B cell (primary cell): ENCODE measurements around the gene PLEKHH1. TPM values are rescaled to one million over a fixed set of nuclear protein-coding genes. Genes with fewer than 3 reads are reported as not detected.

ENCODE experiments used
- ATAC-seq: fragments of 200-7000 bp; cut with Tn5 transposase; one replicate; pipeline ENCODE4 v1.10.0; 2021; ENCODE audit warnings: low read depth, mild to moderate bottlenecking, moderate number of reproducible peaks, moderate library complexity
- CTCF ChIA-PET: fragments of 350-600 bp; sonication (Branson Sonifier 250); formaldehyde crosslinking; loops from one replicate; lab custom pipeline; 2021; ENCODE audit warnings: antibody characterized with exemption, inconsistent platforms; lab: Charles Lee
- POLR2A ChIA-PET: fragments of 350-600 bp; sonication (Branson Sonifier 250); formaldehyde crosslinking; loops from one replicate; lab custom pipeline; 2021; ENCODE audit warnings: antibody characterized with exemption; lab: Charles Lee
- DNase-seq: peaks from one replicate; pipeline ENCODE4 v3.0.0; 2013
- H2AFZ ChIP-seq: 2 replicates; pipeline ENCODE4 v1.6.1; 2012; ENCODE audit warnings: mild to moderate bottlenecking, low read depth, low read length; ENCODE audit not compliant: insufficient read depth, poor library complexity, severe bottlenecking
- H3K27ac ChIP-seq, 2 donors: 1 replicate in 1 of 2; 2 replicates in 1 of 2; pipeline ENCODE4 v1.5.1; 2012 to 2013; ENCODE audit warnings: low read length in 2 of 2, mild to moderate bottlenecking in 2 of 2, moderate library complexity in 1 of 2
- H3K27me3 ChIP-seq, 4 experiments: fragments of 200-600 bp in 1 of 4; sonication (generic) in 1 of 4; replicated peaks in 1 of 4; 1 replicate in 2 of 4; 2 replicates in 2 of 4; pipeline versions ENCODE4 v1.6.1 to v1.7.0; 2013 to 2016; ENCODE audit warnings: low read length in 3 of 4, mild to moderate bottlenecking in 2 of 4, mixed read lengths in 1 of 4, moderate library complexity in 1 of 4; ENCODE audit not compliant: insufficient read depth in 4 of 4, control insufficient read depth in 3 of 4; ENCODE audit errors: control extremely low read depth in 1 of 4
- H3K36me3 ChIP-seq, 2 experiments: replicated peaks in 1 of 2; 1 replicate in 1 of 2; 2 replicates in 1 of 2; pipeline versions ENCODE4 v1.6.1 to v1.7.1; 2013; ENCODE audit warnings: low read length in 1 of 2; ENCODE audit not compliant: insufficient read depth in 2 of 2, control insufficient read depth in 1 of 2; ENCODE audit errors: control extremely low read depth in 1 of 2, extremely low read depth in 1 of 2
- H3K4me1 ChIP-seq, 2 donors: fragments of 200-600 bp in 1 of 2; sonication (generic) in 1 of 2; 1 replicate in 1 of 2; 2 replicates in 1 of 2; pipeline versions ENCODE4 v1.5.1 to v1.6.1; 2013 to 2017; ENCODE audit warnings: low read length in 2 of 2; ENCODE audit not compliant: control insufficient read depth in 2 of 2, insufficient read depth in 2 of 2
- H3K4me2 ChIP-seq: replicated peaks from 2 replicates; pipeline ENCODE3; 2012; ENCODE audit warnings: mild to moderate bottlenecking, low read depth, low read length; ENCODE audit not compliant: poor library complexity, severe bottlenecking
- H3K4me3 ChIP-seq, 5 experiments: fragments of 200-600 bp in 1 of 5; sonication (generic) in 1 of 5; 1 replicate in 3 of 5; 2 replicates in 2 of 5; pipeline versions ENCODE4 v1.5.1 to v1.7.0; 2011 to 2016; ENCODE audit warnings: low read length in 4 of 5, mild to moderate bottlenecking in 4 of 5, low read depth in 2 of 5, control low read depth in 1 of 5, moderate library complexity in 1 of 5; ENCODE audit not compliant: insufficient read depth in 1 of 5; ENCODE audit errors: control extremely low read depth in 1 of 5, extremely low read depth in 1 of 5
- H3K79me2 ChIP-seq: fragments of 200-600 bp; sonication (generic); one replicate; pipeline ENCODE4 v1.6.0; 2016; ENCODE audit warnings: low read length; ENCODE audit not compliant: control insufficient read depth, insufficient read depth
- H3K9ac ChIP-seq: fragments of 200-600 bp; sonication (generic); 2 replicates; pipeline ENCODE4 v1.6.1; 2017; ENCODE audit warnings: mild to moderate bottlenecking, low read length, moderate library complexity
- H3K9me3 ChIP-seq, 3 donors: one replicate each; pipeline versions ENCODE4 v1.6.1 to v1.7.1; 2013; ENCODE audit warnings: low read length in 2 of 3; ENCODE audit not compliant: control insufficient read depth in 2 of 3, insufficient read depth in 1 of 3; ENCODE audit errors: control extremely low read depth in 1 of 3
- H4K20me1 ChIP-seq: 2 replicates; pipeline ENCODE4 v1.6.0; 2012; ENCODE audit warnings: mild to moderate bottlenecking, low read length; ENCODE audit not compliant: insufficient read depth, control insufficient read depth, poor library complexity, severe bottlenecking
- H3K27ac Mint-ChIP-seq: one replicate; pipeline ENCODE4 v1.8.0; 2021; ENCODE audit warnings: mixed read lengths
- H3K27me3 Mint-ChIP-seq: one replicate; pipeline ENCODE4 v1.8.0; 2021; ENCODE audit warnings: mixed read lengths
- H3K4me1 Mint-ChIP-seq: one replicate; pipeline ENCODE4 v1.8.0; 2021; ENCODE audit warnings: mixed read lengths
- H3K4me3 Mint-ChIP-seq: one replicate; pipeline ENCODE4 v1.8.0; 2021; ENCODE audit warnings: mixed read lengths
- H3K9me3 Mint-ChIP-seq: one replicate; pipeline ENCODE4 v1.8.0; 2022; ENCODE audit warnings: mixed read lengths; ENCODE audit not compliant: insufficient read depth
- CTCF ChIP-seq: fragments of 200-600 bp; IDR thresholded peaks from one replicate; pipeline ENCODE4 v1.8.0; 2022; ENCODE audit warnings: antibody characterized with exemption, mild to moderate bottlenecking
- EZH2 ChIP-seq: IDR thresholded peaks from 2 replicates; pipeline ENCODE4 v1.6.1; 2012; ENCODE audit warnings: borderline replicate concordance, low read depth, mild to moderate bottlenecking, moderate library complexity, low read length; ENCODE audit not compliant: insufficient read depth, poor library complexity, severe bottlenecking
- WGBS: methylation state at CpG from one replicate; pipeline ENCODE4 v1.1.5; 2013; ENCODE audit warnings: missing lambda C conversion rate; ENCODE audit not compliant: insufficient coverage; 5-methylcytosine and 5-hydroxymethylcytosine counted together
- intact Hi-C: fragments of 100-400 bp; cut with micrococcal nuclease; formaldehyde crosslinking; loops from one replicate; pipeline ENCODE4 v1.10.0; 2022
- polyA plus RNA-seq: library from polyadenylated mRNA; depleted of rRNA; stranded (reverse); fragments of >200 nt; gene quantifications from 2 replicates; pipeline ENCODE4 v1.2.3, GENCODE V29; 2012
- total RNA-seq, 2 donors: library from RNA; stranded (reverse); fragments of 120-200 nt in 1 of 2; gene quantifications; 1 replicate in 1 of 2; 2 replicates in 1 of 2; pipeline versions ENCODE4 v1.2.3 to v1.2.4, GENCODE V29; 2013 to 2022

Gene PLEKHH1
- total and polyA plus RNA-seq, 2 donors (not counting 1 experiment from before 2014, with no cell fraction given): 0.17 to 0.37 TPM

GRCh38 chr14:67523764-67524633, 9.1 kb upstream of the PLEKHH1 start:
- POLR2A ChIA-PET: no interaction called here
- Histone ChIP-seq H3K27ac (no peak overlapping the region), H3K9ac (no peak overlapping the region), H3K9me3 (no peaks in the 10 kb centered on the region), H4K20me1 (no peaks in the 10 kb centered on the region), H3K27me3 (peaks cover 0 to 24% (median 12%) of the 10 kb centered on the region in 4 experiments), H3K4me3 (no peak overlapping the region), H2AFZ (no peak overlapping the region), H3K79me2 (no peaks in the 10 kb centered on the region), H3K4me2 (no peak overlapping the region), H3K4me1 (peaks cover 0 to 3% of the 10 kb centered on the region in 2 donors), H3K36me3 (no peaks in the 10 kb centered on the region)
- Mint-ChIP-seq H3K27me3 (peaks cover 50% of the 10 kb centered on the region), H3K4me1 (peaks cover 2% of the 10 kb centered on the region), H3K4me3 (no peak overlapping the region), H3K27ac (no peak overlapping the region), H3K9me3 (no peaks in the 10 kb centered on the region)
- CTCF ChIA-PET: interaction anchor here (0.7 to 3.2 kb wide), 2 partner anchors 97 kb away, joined by 4 to 37 read pairs; no protein-coding TSS in a partner anchor
- ATAC-seq (no peak), DNase-seq (no peak)
- intact Hi-C loops: no loop called here
- WGBS: 90% methylated on average over 3 of the region's 7 CpGs
- TF ChIP-seq CTCF: no peak
- no peak for TF ChIP-seq EZH2

DNA sequence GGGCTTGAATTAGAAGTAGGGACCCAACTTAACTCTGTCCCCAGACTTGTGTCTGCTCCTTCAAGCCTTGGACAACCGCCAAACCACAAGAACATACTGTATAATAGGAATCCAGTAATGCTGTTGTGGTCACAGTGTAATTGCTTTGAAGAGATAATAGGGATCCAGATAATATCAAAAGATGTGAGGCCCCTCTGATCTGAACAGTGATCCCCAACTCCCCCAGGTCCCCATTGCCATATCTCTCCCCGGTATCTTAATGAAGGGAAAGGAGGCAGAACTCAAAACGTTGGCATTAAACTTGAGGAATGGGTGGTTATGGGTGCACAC, 8.5 kb upstream of the PLEKHH1 start:
- intact Hi-C loops: no loop called here

More for the DNA sequence above, 8.5 kb upstream of the PLEKHH1 start:
- Histone ChIP-seq H2AFZ (no peak overlapping the region), H3K4me1 (peaks cover 0 to 3% of the 10 kb centered on the region in 2 donors), H3K36me3 (no peaks in the 10 kb centered on the region), H3K4me3 (no peak overlapping the region), H4K20me1 (no peaks in the 10 kb centered on the region), H3K79me2 (no peaks in the 10 kb centered on the region), H3K9ac (no peak overlapping the region), H3K27ac (no peak overlapping the region), H3K4me2 (no peak overlapping the region), H3K9me3 (no peaks in the 10 kb centered on the region), H3K27me3 (peaks cover 0 to 28% (median 14%) of the 10 kb centered on the region in 4 experiments)
- DNase-seq (no peak), ATAC-seq (no peak)
- Mint-ChIP-seq H3K4me1 (peaks cover 2% of the 10 kb centered on the region), H3K4me3 (no peak overlapping the region), H3K27me3 (peaks cover 55% of the 10 kb centered on the region), H3K9me3 (no peaks in the 10 kb centered on the region), H3K27ac (no peak overlapping the region)
- TF ChIP-seq CTCF (no peak), EZH2 (no peak)
- ChIA-PET CTCF (interaction anchor here (2.9 to 3.2 kb wide), 2 partner anchors 98 to 180 kb away, joined by 20 to 37 read pairs; no protein-coding TSS in a partner anchor), POLR2A (no interaction called here)
- whole genome bisulfite sequencing: no CpG with 5 or more reads among the region's 3 CpGs
